NCI-H526 treated with DMSO at 0.1 percent for 48 hours (cell line): ENCODE measurements around the gene CCDC177.
"Not testable (repeated sequence)": the region's sequence is repeated elsewhere in the genome, so short reads cannot be mapped to it uniquely, and the experiment has no call there.

Experiments used
- DNase-seq: peaks from one replicate; lab custom pipeline; 2025; lab: John Stamatoyannopoulos, UW

Gene CCDC177

GRCh38 chr14:69599431-69599830, 24.8 kb upstream of the CCDC177 start:
- not testable (repeated sequence) for DNase-seq

GRCh38 chr14:69595336-69595735, 20.7 kb upstream of the CCDC177 start:
- no peak for DNase-seq

DNA sequence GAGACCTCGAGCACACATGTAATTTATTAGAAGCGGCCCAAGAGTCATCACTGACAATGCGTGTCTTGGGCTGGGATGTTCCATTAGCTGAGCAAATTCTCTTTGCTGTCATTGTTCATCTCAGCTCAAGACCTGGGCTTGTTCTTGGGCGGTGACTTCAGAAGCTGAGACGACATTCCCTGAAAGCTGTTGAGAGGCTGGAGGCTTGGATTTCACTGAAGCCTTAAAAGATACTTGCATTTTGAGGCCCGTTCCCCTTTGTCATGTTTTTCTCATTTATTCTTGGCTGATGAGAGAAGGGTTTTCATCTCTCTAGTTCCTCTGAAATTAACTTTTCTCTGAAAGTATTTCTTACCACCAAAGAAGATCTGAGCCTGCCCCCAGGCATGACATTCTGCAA, 20.2 kb upstream of the CCDC177 start:
- no peak for DNase-seq

GRCh38 chr14:69593018-69593677, 18.5 kb upstream of the CCDC177 start:
- DNase-seq = no peak

DNA sequence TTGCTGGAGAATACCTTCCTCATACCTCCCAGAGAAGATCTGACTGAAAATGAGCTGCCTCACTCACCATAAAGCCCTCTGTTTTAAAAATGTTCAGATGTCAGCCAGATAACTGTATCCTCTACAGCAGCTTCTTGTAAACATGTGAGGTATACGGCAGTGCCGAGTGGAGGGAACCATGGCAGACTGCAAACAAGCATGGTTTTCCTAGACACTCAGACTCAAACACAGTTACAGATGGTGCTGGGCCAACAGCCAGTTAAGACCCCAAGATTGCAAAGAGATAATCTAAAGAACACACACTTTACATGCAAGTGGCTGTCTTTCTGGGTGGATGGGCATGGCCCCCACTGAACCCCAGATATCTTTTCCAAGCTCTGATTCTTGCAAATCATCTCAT, 16.6 kb upstream of the CCDC177 start:
- no peak for DNase-seq

GRCh38 chr14:69587389-69587788, 12.7 kb upstream of the CCDC177 start:
- no peak for DNase-seq

DNA sequence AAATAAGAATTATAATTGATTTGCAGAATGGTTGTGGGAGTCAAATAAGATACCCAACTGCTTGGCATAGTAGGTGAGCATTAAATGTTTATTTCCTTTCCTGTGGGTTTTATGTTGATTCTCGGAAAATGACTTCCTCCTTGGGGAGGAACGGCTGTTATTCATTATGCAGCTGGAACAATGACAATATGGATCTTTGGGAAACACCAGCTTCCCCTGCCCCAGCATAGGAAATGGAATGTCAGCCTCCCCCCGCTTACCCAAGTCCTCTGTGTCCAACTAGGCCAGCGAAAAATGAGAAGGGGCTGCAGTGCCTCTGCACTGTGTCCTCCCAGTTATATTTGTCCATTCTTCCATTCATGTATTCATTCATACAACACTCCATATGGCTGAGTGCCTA, 11.7 kb upstream of the CCDC177 start:
- no peak for DNase-seq

GRCh38 chr14:69584389-69584788, 9.7 kb upstream of the CCDC177 start:
- DNase-seq = no peak

DNA sequence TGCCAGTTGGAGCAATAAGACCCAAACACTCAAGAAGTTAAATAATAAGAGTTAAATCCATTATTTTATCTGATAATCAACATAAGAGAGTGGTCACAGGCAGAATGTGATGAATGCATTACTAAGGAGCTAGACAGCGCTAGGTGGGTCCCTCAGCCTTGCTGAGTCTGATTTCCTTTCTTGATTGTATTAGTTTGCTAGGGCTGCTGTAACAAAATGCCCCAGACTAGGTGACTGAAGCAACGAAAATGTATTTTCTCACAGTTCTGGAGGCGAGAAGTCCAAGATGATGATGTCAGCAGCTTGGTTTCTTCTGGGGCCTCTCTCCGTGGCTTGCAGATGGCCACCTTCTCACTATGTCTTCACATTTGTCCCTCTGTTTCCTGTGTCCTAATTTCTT, 8.2 kb upstream of the CCDC177 start:
- DNase-seq = no peak

- no peak for DNase-seq
These were observed 7.5 kb upstream of the CCDC177 start for GRCh38 chr14:69582212-69582611.

GRCh38 chr14:69581316-69581935, 6.8 kb upstream of the CCDC177 start:
- no peak for DNase-seq

GRCh38 chr14:69580009-69580577, 5.4 kb upstream of the CCDC177 start:
- DNase-seq = peak; percentile 8

GRCh38 chr14:69579476-69579875, 4.8 kb upstream of the CCDC177 start:
- DNase-seq = no peak

GRCh38 chr14:69574954-69575295, 254 bp upstream of the CCDC177 start:
- no peak for DNase-seq

GRCh38 chr14:69573831-69574262, 824 bp downstream of the CCDC177 start:
- DNase-seq = peak; percentile 82

DNA sequence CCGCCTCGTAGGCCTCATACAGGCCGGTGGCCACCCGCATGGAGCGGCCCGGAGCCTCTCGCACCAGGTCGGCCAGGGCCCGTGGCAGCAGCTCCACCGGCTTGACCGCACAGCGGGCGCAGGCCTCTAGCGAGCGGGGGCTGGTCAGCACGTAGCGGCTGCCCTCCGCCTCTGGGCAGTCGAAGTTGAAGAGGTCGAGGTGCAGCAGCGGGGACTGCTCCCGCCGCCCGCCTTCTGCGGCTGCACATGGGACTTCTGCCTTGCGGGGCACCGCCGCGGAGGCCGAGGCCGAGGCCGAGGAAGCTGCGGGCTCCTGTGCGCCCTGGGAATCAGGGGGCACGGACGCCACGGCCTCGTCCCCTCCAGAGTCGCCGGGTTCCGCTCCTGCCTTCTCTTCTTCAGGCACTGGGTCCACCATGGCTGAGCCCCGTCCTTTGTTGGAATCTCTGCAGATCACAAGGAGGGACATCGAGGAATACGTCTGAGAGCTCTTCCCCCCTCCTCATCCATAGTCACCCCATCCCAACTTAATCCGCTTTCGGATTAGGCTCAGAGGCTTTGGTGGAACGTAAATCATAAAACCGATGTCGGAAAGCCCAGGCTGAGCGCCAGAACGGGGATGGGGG, 1.4 kb downstream of the CCDC177 start:
- DNase-seq = no peak

- DNase-seq = no peak
These were observed 1.9 kb downstream of the CCDC177 start for GRCh38 chr14:69572841-69573135.

DNA sequence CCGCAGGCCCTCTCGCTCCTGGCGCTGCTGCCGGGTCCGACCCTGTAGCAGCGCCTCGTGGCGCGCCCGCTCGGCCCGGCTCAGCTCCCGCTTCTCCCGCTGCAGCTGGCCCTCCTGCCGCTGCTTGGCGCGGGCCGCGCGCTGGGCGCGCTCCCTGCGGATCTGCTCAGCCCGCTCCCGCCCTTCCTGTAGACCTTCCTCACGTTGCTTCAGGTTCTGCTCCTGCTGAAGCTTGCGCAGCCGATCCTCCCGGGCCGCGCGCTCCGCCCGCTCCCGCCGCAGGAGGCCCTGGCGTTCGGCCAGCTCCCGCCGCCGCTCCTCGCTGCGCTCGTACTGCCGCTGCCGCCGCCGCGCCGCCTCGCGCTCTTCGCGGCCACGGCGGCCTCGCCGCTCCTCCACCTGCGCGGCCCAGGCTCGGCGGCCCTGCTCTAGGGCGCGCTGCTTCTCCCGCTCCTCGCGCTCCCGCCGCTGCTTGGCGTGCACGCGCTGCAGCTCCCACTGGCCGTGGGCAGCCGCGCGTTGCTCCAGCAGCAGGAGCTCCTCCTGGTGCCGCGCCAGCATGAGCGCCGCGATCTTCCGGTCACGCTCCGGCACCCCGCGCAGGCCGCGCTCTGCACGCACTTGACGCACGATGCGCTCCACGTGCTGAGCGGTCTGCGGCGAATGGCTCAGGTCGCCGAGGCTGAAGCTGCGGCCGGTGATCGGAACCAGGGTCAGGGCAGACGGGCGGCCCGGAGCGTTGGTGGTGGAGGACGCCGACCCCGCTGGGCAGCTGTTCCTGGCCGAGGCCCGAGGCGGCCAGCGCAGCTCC, 2.4 kb downstream of the CCDC177 start:
- peak; percentile 57 for DNase-seq

DNA sequence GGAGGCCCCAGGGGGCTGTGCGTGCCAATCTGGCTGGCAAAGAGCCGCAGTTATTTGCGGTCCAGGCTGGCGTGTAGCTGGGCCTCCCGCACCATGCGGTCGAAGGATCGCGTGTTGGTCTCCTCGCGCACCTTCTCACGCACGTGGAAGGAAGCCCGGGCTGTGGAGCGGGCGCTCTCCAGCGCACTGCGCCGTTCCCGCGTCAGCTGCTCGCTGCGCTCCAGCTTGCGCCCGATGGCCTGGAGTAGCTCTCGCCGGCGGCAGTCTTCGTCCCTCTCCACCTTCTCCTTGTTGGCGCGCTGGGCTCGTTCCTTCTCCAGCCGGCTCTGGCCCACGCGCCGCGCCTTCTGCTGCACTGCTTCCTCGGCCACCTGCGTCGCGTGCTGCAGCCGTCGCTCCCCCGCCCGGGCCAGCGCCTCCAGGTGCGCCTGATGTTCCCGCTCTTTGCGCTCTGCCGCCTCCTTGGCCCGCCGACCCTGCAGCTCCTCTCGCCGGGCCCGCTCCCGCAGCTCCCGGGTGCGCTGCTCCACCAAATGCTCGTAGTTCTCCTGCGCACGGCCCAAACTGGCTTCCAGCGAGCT, 3.1 kb downstream of the CCDC177 start:
- no peak for DNase-seq

- DNase-seq = no peak
These were observed 3.8 kb downstream of the CCDC177 start for GRCh38 chr14:69570836-69571330.

GRCh38 chr14:69569859-69570258, 4.8 kb downstream of the CCDC177 start:
- DNase-seq = no peak

- no peak for DNase-seq
These were observed 7.1 kb downstream of the CCDC177 start for GRCh38 chr14:69567563-69567962.
